H1 (cell line): ENCODE results near the gene CCL7. TPM values are rescaled to one million over a fixed set of nuclear protein-coding genes. Genes with fewer than 3 reads are reported as not detected.

Source experiments
- CTCF ChIA-PET: fragments of 300-600 bp; sonication (Branson Sonifier 250); formaldehyde crosslinking; loops from one replicate; lab custom pipeline; 2021; ENCODE audit not compliant: partially characterized antibody; lab: Charles Lee
- POLR2A ChIA-PET: fragments of 300-600 bp; sonication (Branson Sonifier 250); formaldehyde crosslinking; loops from one replicate; lab custom pipeline; 2021; ENCODE audit warnings: inconsistent platforms; ENCODE audit not compliant: partially characterized antibody; lab: Charles Lee
- DNase-seq, 2 experiments: peaks; one replicate each; pipeline versions ENCODE4 v3.0.0 to v3.0.0-alpha.2; 2010 to 2022; ENCODE audit warnings: low spot score in 2 of 2, low read depth in 1 of 2, mixed read lengths in 1 of 2
- FAIRE-seq: peaks from 2 replicates; lab custom pipeline; 2011; peaks lifted over from hg19 to GRCh38; lab: Jason Lieb, UNC
- H2AFZ ChIP-seq: 2 replicates; pipeline ENCODE4 v1.8.1; 2012; ENCODE audit warnings: low read length, inconsistent platforms
- H2AK5ac ChIP-seq: 2 replicates; pipeline ENCODE4 v1.6.1; 2013; ENCODE audit warnings: low read depth, low read length
- H2BK120ac ChIP-seq: replicated peaks from 2 replicates; pipeline ENCODE3; 2013; ENCODE audit warnings: low read depth, low read length, inconsistent platforms
- H2BK12ac ChIP-seq: 2 replicates; pipeline ENCODE4 v1.6.1; 2013; ENCODE audit warnings: low read depth, low read length
- H2BK15ac ChIP-seq: 2 replicates; pipeline ENCODE4 v1.6.1; 2013; ENCODE audit warnings: low read length
- H2BK20ac ChIP-seq: 2 replicates; pipeline ENCODE4 v1.6.1; 2013; ENCODE audit warnings: low read length
- H2BK5ac ChIP-seq: 2 replicates; pipeline ENCODE4 v1.6.1; 2013; ENCODE audit warnings: low read depth, low read length
- H3K14ac ChIP-seq: 2 replicates; pipeline ENCODE4 v1.6.1; 2013; ENCODE audit warnings: inconsistent platforms; ENCODE audit not compliant: insufficient read length
- H3K18ac ChIP-seq: 2 replicates; pipeline ENCODE4 v1.6.1; 2013; ENCODE audit warnings: low read length; ENCODE audit errors: extremely low read depth
- H3K23ac ChIP-seq: 2 replicates; pipeline ENCODE4 v1.6.1; 2013; ENCODE audit warnings: inconsistent platforms; ENCODE audit not compliant: insufficient read length
- H3K23me2 ChIP-seq: 2 replicates; pipeline ENCODE4 v1.6.1; 2013; ENCODE audit warnings: low read depth, low read length
- H3K27ac ChIP-seq: 2 replicates; pipeline ENCODE4 v1.6.1; 2011; ENCODE audit warnings: low read depth, low read length, inconsistent platforms
- H3K27me3 ChIP-seq, 4 experiments: replicated peaks in 1 of 4; 1 replicate in 1 of 4; 2 replicates in 3 of 4; pipeline versions ENCODE4 v1.6.1 to v1.8.1; 2011 to 2013; ENCODE audit warnings: low read length in 3 of 4, mild to moderate bottlenecking in 3 of 4, inconsistent platforms in 2 of 4, mixed read lengths in 2 of 4, moderate library complexity in 1 of 4; ENCODE audit not compliant: control insufficient read depth in 3 of 4, insufficient read depth in 3 of 4; ENCODE audit errors: extremely low read depth in 1 of 4
- H3K36me3 ChIP-seq, 4 experiments: 2 replicates each; pipeline versions ENCODE4 v1.6.1 to v1.8.1; 2011 to 2013; ENCODE audit warnings: mild to moderate bottlenecking in 4 of 4, low read length in 3 of 4, moderate library complexity in 2 of 4, control low read depth in 1 of 4, inconsistent platforms in 1 of 4; ENCODE audit not compliant: insufficient read depth in 4 of 4, control insufficient read depth in 2 of 4
- H3K4ac ChIP-seq: replicated peaks from 2 replicates; pipeline ENCODE3; 2013; ENCODE audit warnings: low read length, low read depth, mixed read lengths, inconsistent platforms; ENCODE audit not compliant: insufficient read length
- H3K4me1 ChIP-seq, 4 experiments: replicated peaks in 1 of 4; 1 replicate in 1 of 4; 2 replicates in 3 of 4; pipeline versions ENCODE4 v1.6.1 to v1.8.1; 2011 to 2013; ENCODE audit warnings: low read length in 3 of 4, inconsistent platforms in 2 of 4, mixed read lengths in 1 of 4; ENCODE audit not compliant: insufficient read depth in 4 of 4, control insufficient read depth in 3 of 4
- H3K4me2 ChIP-seq, 2 experiments: 2 replicates each; pipeline versions ENCODE4 v1.6.1 to v1.8.1; 2011 to 2013; ENCODE audit warnings: low read depth in 2 of 2, low read length in 2 of 2, control low read depth in 1 of 2, inconsistent platforms in 1 of 2, mild to moderate bottlenecking in 1 of 2; ENCODE audit not compliant: insufficient read depth in 1 of 2
- H3K4me3 ChIP-seq, 4 experiments: fragments of 200-600, 300-600 bp in 1 of 4; sonication (generic), shearing (Covaris generic), sonication (Bioruptor Twin) in 1 of 4; 2 replicates each; pipeline versions ENCODE4 v1.5.1 to v1.8.1; 2011 to 2016; ENCODE audit warnings: low read length in 4 of 4, low read depth in 3 of 4, control low read depth in 2 of 4, inconsistent platforms in 2 of 4, mild to moderate bottlenecking in 2 of 4, mixed read lengths in 1 of 4, moderate library complexity in 1 of 4; ENCODE audit not compliant: insufficient read depth in 2 of 4; ENCODE audit errors: extremely low read depth in 1 of 4
- H3K56ac ChIP-seq: replicated peaks from 2 replicates; pipeline ENCODE3; 2013; ENCODE audit warnings: low read depth, mild to moderate bottlenecking, mixed read lengths, low read length, inconsistent platforms; ENCODE audit not compliant: insufficient read length
- H3K79me1 ChIP-seq: 2 replicates; pipeline ENCODE4 v1.6.1; 2013; ENCODE audit warnings: low read depth, low read length, control low read depth
- H3K79me2 ChIP-seq, 2 experiments: 2 replicates each; pipeline versions ENCODE4 v1.6.1 to v1.8.1; 2012 to 2013; ENCODE audit warnings: low read length in 2 of 2, mild to moderate bottlenecking in 2 of 2, inconsistent platforms in 1 of 2; ENCODE audit not compliant: insufficient read depth in 2 of 2, control insufficient read depth in 1 of 2
- H3K9ac ChIP-seq, 4 experiments: replicated peaks in 1 of 4; 1 replicate in 1 of 4; 2 replicates in 3 of 4; pipeline versions ENCODE4 v1.6.1 to v1.8.1; 2011 to 2013; ENCODE audit warnings: low read depth in 3 of 4, low read length in 3 of 4, control low read depth in 2 of 4, mild to moderate bottlenecking in 2 of 4, moderate library complexity in 2 of 4, inconsistent platforms in 1 of 4; ENCODE audit errors: extremely low read depth in 1 of 4
- H3K9me3 ChIP-seq, 2 experiments: 2 replicates each; pipeline versions ENCODE4 v1.6.1 to v1.8.1; 2012 to 2013; ENCODE audit warnings: mild to moderate bottlenecking in 2 of 2, moderate library complexity in 2 of 2, control low read depth in 1 of 2, inconsistent platforms in 1 of 2, low read depth in 1 of 2, low read length in 1 of 2, mixed read lengths in 1 of 2; ENCODE audit not compliant: insufficient read depth in 2 of 2
- H4K20me1 ChIP-seq, 2 experiments: replicated peaks in 1 of 2; 2 replicates each; pipeline versions ENCODE3 to v1.8.1; 2011 to 2013; ENCODE audit warnings: inconsistent platforms in 2 of 2, low read length in 2 of 2, mild to moderate bottlenecking in 1 of 2; ENCODE audit not compliant: insufficient read depth in 2 of 2, control insufficient read depth in 1 of 2
- H4K5ac ChIP-seq: 2 replicates; pipeline ENCODE4 v1.6.1; 2013; ENCODE audit warnings: low read length, low read depth, mixed read lengths, inconsistent platforms; ENCODE audit not compliant: insufficient read length
- H4K8ac ChIP-seq: 2 replicates; pipeline ENCODE4 v1.8.0; 2013; ENCODE audit warnings: mild to moderate bottlenecking, moderate library complexity, low read length, inconsistent platforms; ENCODE audit not compliant: insufficient read depth; ENCODE audit errors: extremely low read depth
- H4K91ac ChIP-seq: replicated peaks from 2 replicates; pipeline ENCODE3; 2013; ENCODE audit warnings: low read length, mixed read lengths, inconsistent platforms; ENCODE audit not compliant: insufficient read length
- ATF2 ChIP-seq: IDR thresholded peaks from 2 replicates; pipeline ENCODE4 v1.6.1; 2012; ENCODE audit warnings: low read length, inconsistent platforms
- BACH1 ChIP-seq: IDR thresholded peaks from 2 replicates; pipeline ENCODE4 v1.6.1; 2012; ENCODE audit warnings: low read length, improper control_type of control experiment
- BCL11A ChIP-seq, 2 experiments: IDR thresholded peaks; one replicate each; pipeline ENCODE4 v1.6.1; 2011; ENCODE audit warnings: low read depth in 2 of 2, low read length in 2 of 2, mild to moderate bottlenecking in 2 of 2
- EZH2 ChIP-seq: fragments of 200-600 bp; sonication (generic); IDR thresholded peaks from 2 replicates; pipeline ENCODE4 v1.7.1; 2012; ENCODE audit warnings: low read depth, mild to moderate bottlenecking, moderate library complexity, low read length, inconsistent platforms; ENCODE audit not compliant: severe bottlenecking
- KDM4A ChIP-seq: IDR thresholded peaks from one replicate; pipeline ENCODE4 v1.7.1; 2012; ENCODE audit warnings: low read depth, mild to moderate bottlenecking, moderate library complexity, low read length, inconsistent platforms; ENCODE audit not compliant: severe bottlenecking
- MAX ChIP-seq: IDR thresholded peaks from 2 replicates; pipeline ENCODE4 v1.6.1; 2012; ENCODE audit warnings: inconsistent platforms
- POLR2A ChIP-seq, 2 experiments: IDR thresholded peaks; 1 replicate in 1 of 2; 2 replicates in 1 of 2; pipeline ENCODE4 v1.6.1; 2011; ENCODE audit warnings: low read depth in 2 of 2, low read length in 2 of 2, mild to moderate bottlenecking in 2 of 2; ENCODE audit errors: control extremely low read depth in 1 of 2
- RBBP5 ChIP-seq: IDR thresholded peaks from 2 replicates; pipeline ENCODE4 v1.7.1; 2012; ENCODE audit warnings: low read depth, mild to moderate bottlenecking, inconsistent platforms, low read length, moderate library complexity, borderline replicate concordance
- RXRA ChIP-seq: IDR thresholded peaks from 2 replicates; pipeline ENCODE4 v1.6.1; 2011; ENCODE audit warnings: low read depth, mild to moderate bottlenecking, low read length, moderate library complexity; ENCODE audit not compliant: insufficient read depth
- SAP30 ChIP-seq: fragments of 300-600 bp; sonication (generic); IDR thresholded peaks from 2 replicates; pipeline ENCODE4 v1.7.1; 2012; ENCODE audit warnings: low read length, moderate library complexity, mild to moderate bottlenecking, inconsistent platforms; ENCODE audit not compliant: insufficient read depth, insufficient replicate concordance
- TAF7 ChIP-seq: optimal IDR thresholded peaks from 2 replicates; pipeline ENCODE3; 2011; ENCODE audit warnings: low read depth, mild to moderate bottlenecking, inconsistent platforms, low read length, moderate library complexity, borderline replicate concordance
- WGBS, 2 experiments: shearing (Covaris generic) in 1 of 2; methylation state at CpG; one replicate each; pipeline versions ENCODE4 v1.1.6 to v1.1.7; 2013 to 2015; ENCODE audit warnings: low lambda C conversion rate in 2 of 2, mixed read lengths in 2 of 2, inconsistent platforms in 1 of 2, low coverage in 1 of 2, missing lambda C conversion rate in 1 of 2; ENCODE audit not compliant: insufficient replicate concordance in 2 of 2, insufficient coverage in 1 of 2, insufficient read length in 1 of 2; ENCODE audit errors: extremely low coverage in 1 of 2, missing lambda C conversion rate in 1 of 2; 5-methylcytosine and 5-hydroxymethylcytosine counted together
- polyA plus RNA-seq, 7 experiments: library from polyadenylated mRNA; depleted of rRNA in 3 of 7; stranded (reverse) in 5 of 7; unstranded in 2 of 7; fragments of >200 nt in 5 of 7; fragments of 200-250 nt in 2 of 7; gene quantifications; 1 replicate in 5 of 7; 2 replicates in 1 of 7; 4 replicates in 1 of 7; pipeline versions ENCODE4 v1.2.1 to v1.2.3, GENCODE V29; 2011 to 2013; ENCODE audit warnings: missing spikeins in 2 of 7, mixed read lengths in 2 of 7
- total RNA-seq: library from RNA; stranded (reverse); fragmentation: NEBNext Ultra II Directional; extraction: Animal tissue kit (Norgen Biotek cat#: 25700); gene quantifications from 2 replicates; pipeline ENCODE4 v1.2.1, GENCODE V29; 2021

The CCL7 gene
- total and polyA plus RNA-seq, 2 of the 8 experiments (the other 6 are each of a cell fraction or from before 2014, with no cell fraction given) = not detected

- Histone ChIP-seq H3K56ac (no peak overlapping the region), H3K18ac (no peak overlapping the region), H3K23me2 (no peaks in the 10 kb centered on the region), H3K27ac (no peak overlapping the region), H2BK120ac (no peak overlapping the region), H4K20me1 (no peaks in the 10 kb centered on the region), H2BK5ac (no peak overlapping the region), H3K27me3 (peaks cover 0 to 3% (median 0%) of the 10 kb centered on the region in 4 experiments; a peak in 1 of 7 replicates), H4K8ac (no peak overlapping the region), H3K4me2 (no peak overlapping the region), H3K4ac (no peak overlapping the region), H3K4me1 (peaks cover 0 to 3% (median 0%) of the 10 kb centered on the region in 4 experiments; a peak in 3 of 7 replicates), H4K5ac (no peak overlapping the region), H2BK12ac (no peak overlapping the region), H2AFZ (no peak overlapping the region), H2BK15ac (no peak overlapping the region), H4K91ac (no peak overlapping the region), H3K14ac (no peak overlapping the region), H3K9me3 (no peaks in the 10 kb centered on the region), H3K79me1 (no peaks in the 10 kb centered on the region), H3K79me2 (no peaks in the 10 kb centered on the region), H3K9ac (no peak overlapping the region), H3K23ac (no peak overlapping the region), H2BK20ac (no peak overlapping the region), H3K36me3 (no peaks in the 10 kb centered on the region), H3K4me3 (no peak overlapping the region), H2AK5ac (no peak overlapping the region)
- WGBS, 2 experiments = 88% methylated on average over 1 of the region's 1 CpG; no CpG with 5 or more reads in 1 of the 2 experiments
- POLR2A ChIA-PET = no interaction called here
- DNase-seq (no peak), FAIRE-seq (no peak)
- TF ChIP-seq BCL11A (IDR thresholded peaks at IDR 0.05; ENCODE audit: low read depth in 2 of 2, low read length in 2 of 2) (no peak), MAX (no peak), RXRA (no peak), POLR2A (IDR thresholded peaks at IDR 0.05; ENCODE audit: control extremely low read depth in 1 of 2, low read depth in 2 of 2, low read length in 2 of 2) (no peak), KDM4A (no peak), RBBP5 (no peak), BACH1 (no peak), EZH2 (no peak), SAP30 (no peak), TAF7 (no peak), ATF2 (no peak)
- CTCF ChIA-PET = interaction anchor here (0.6 to 2.9 kb wide), 3 partner anchors 26 to 58 kb away, joined by 3 to 13 read pairs (median 4); no protein-coding TSS in a partner anchor
These were observed 21.0 kb upstream of the CCL7 start for GRCh38 chr17:34249061-34249460.
